OCI-LY7 (cell line): ENCODE results near the gene FHIT.

Experiments used
- CTCF ChIP-seq: fragments of 200-600 bp; sonication (generic); conservative IDR thresholded peaks from 2 replicates; pipeline ENCODE4 v1.5.1; 2014; ENCODE audit warnings: mild to moderate bottlenecking, antibody characterized with exemption, low read length, moderate library complexity, mixed read lengths
- EZH2phosphoT487 ChIP-seq: fragments of 200-600 bp; sonication (generic); IDR thresholded peaks from 2 replicates; pipeline ENCODE4 v1.6.1; 2018; ENCODE audit warnings: low read depth, borderline replicate concordance, mild to moderate bottlenecking, mixed run types, antibody characterized with exemption, low read length, moderate library complexity, mixed read lengths

GRCh38 chr3:59818033-59818918 is 1433.0 kb downstream of the FHIT start:
- no peak for TF ChIP-seq CTCF
- no peak for TF ChIP-seq EZH2phosphoT487
